Activated CD8-positive, alpha-beta T cell treated with anti-CD3 and anti-CD28 coated beads, Interleukin-2, amount 10 ng/mL, durations not matched to agents 7 days and 5 days (primary cell): Measurements from ENCODE around the gene SH2B3. TPM values are rescaled to one million over a fixed set of nuclear protein-coding genes. Genes with fewer than 3 reads are reported as not detected.
A peak's percentile ranks its signal among the peaks of the same experiment; 100 is the strongest.

Experiments
- ATAC-seq: fragments of 150-1000 bp; cut with Tn5 transposase; one replicate; pipeline ENCODE4 v1.10.0; 2021; ENCODE audit warnings: moderate library complexity
- CTCF ChIA-PET: fragments of 350-600 bp; sonication (Branson Sonifier 250); formaldehyde crosslinking; loops from one replicate; lab custom pipeline; 2021; ENCODE audit warnings: antibody characterized with exemption; lab: Charles Lee
- POLR2A ChIA-PET: fragments of 350-600 bp; sonication (Branson Sonifier 250); formaldehyde crosslinking; loops from one replicate; lab custom pipeline; 2021; ENCODE audit warnings: antibody characterized with exemption; lab: Charles Lee
- DNase-seq: peaks from one replicate; pipeline ENCODE4 v3.0.0-alpha.2; 2020
- H3K27ac Mint-ChIP-seq: one replicate; pipeline ENCODE4 v1.8.0; 2021; ENCODE audit warnings: mild to moderate bottlenecking, mixed read lengths
- H3K27me3 Mint-ChIP-seq: one replicate; pipeline ENCODE4 v1.8.0; 2021; ENCODE audit warnings: low read depth, mixed read lengths
- H3K36me3 Mint-ChIP-seq: one replicate; pipeline ENCODE4 v1.8.0; 2021; ENCODE audit warnings: low read depth, mixed read lengths
- H3K4me1 Mint-ChIP-seq: one replicate; pipeline ENCODE4 v1.8.0; 2021; ENCODE audit warnings: low read depth, mixed read lengths
- H3K4me3 Mint-ChIP-seq: one replicate; pipeline ENCODE4 v1.8.0; 2021; ENCODE audit warnings: mild to moderate bottlenecking, mixed read lengths
- H3K9me3 Mint-ChIP-seq: one replicate; pipeline ENCODE4 v1.8.0; 2022; ENCODE audit warnings: mixed read lengths; ENCODE audit not compliant: insufficient read depth
- total RNA-seq, 2 experiments: library from RNA; stranded (reverse); gene quantifications; one replicate each; pipeline ENCODE4 v1.2.3, GENCODE V29; 2021

The SH2B3 gene
- total RNA-seq, 2 experiments from 2014 or later, result 49.9 to 50.9 TPM

- Mint-ChIP-seq H3K4me1 (peaks cover 98% of the 10 kb centered on the region), H3K4me3 (no peak overlapping the region), H3K9me3 (no peaks in the 10 kb centered on the region), H3K27me3 (no peaks in the 10 kb centered on the region), H3K27ac (peak overlapping the region; percentile 73), H3K36me3 (peaks cover 52% of the 10 kb centered on the region)
- no peak for ATAC-seq
- POLR2A ChIA-PET, result interaction anchor here (0.7 to 1.4 kb wide), 2 partner anchors 11 to 28 kb away, joined by 3 to 5 read pairs; no protein-coding TSS in a partner anchor
- no peak for DNase-seq
- CTCF ChIA-PET, result interaction anchor here (1.2 to 28.2 kb wide), 2 partner anchors 12 to 36 kb away, joined by 5 to 1088 read pairs; partner anchors contain the start of gene SH2B3
Observed at GRCh38 chr12:111440152-111440551, 34.4 kb downstream of the SH2B3 start.

- H3K4me3 Mint-ChIP-seq, result no peak overlapping the region
- ATAC-seq (no peak), DNase-seq (no peak)
- ChIA-PET CTCF (interaction anchor here (0.6 to 28.2 kb wide), 3 partner anchors 11 to 576 kb away, joined by 3 to 1088 read pairs (median 5); partner anchors contain the start of gene SH2B3), POLR2A (interaction anchor here (1.3 to 1.4 kb wide), 2 partner anchors 10 kb away, joined by 4 to 5 read pairs; no protein-coding TSS in a partner anchor)
- H3K9me3 Mint-ChIP-seq, result no peaks in the 10 kb centered on the region
- H3K27me3 Mint-ChIP-seq, result no peaks in the 10 kb centered on the region
- peaks cover 98% of the 10 kb centered on the region for H3K4me1 Mint-ChIP-seq
- no peak overlapping the region for H3K27ac Mint-ChIP-seq
- H3K36me3 Mint-ChIP-seq, result peaks cover 51% of the 10 kb centered on the region
Observed at GRCh38 chr12:111440631-111441030, 34.9 kb downstream of the SH2B3 start.

GRCh38 chr12:111441107-111441928, 35.6 kb downstream of the SH2B3 start:
- POLR2A ChIA-PET, result interaction anchor here (0.6 to 1.3 kb wide), 3 partner anchors 11 to 96 kb away, joined by 3 to 4 read pairs (median 4); no protein-coding TSS in a partner anchor
- peaks cover 98% of the 10 kb centered on the region for H3K4me1 Mint-ChIP-seq
- ATAC-seq (no peak), DNase-seq (no peak)
- H3K27ac Mint-ChIP-seq, result peak overlapping the region; percentile 20
- H3K9me3 Mint-ChIP-seq, result no peaks in the 10 kb centered on the region
- CTCF ChIA-PET, result interaction anchor here (0.6 to 28.2 kb wide), 4 partner anchors 10 to 575 kb away, joined by 3 to 1088 read pairs (median 36); partner anchors contain the start of gene SH2B3
- peaks cover 51% of the 10 kb centered on the region for H3K36me3 Mint-ChIP-seq
- no peaks in the 10 kb centered on the region for H3K27me3 Mint-ChIP-seq
- no peak overlapping the region for H3K4me3 Mint-ChIP-seq

GRCh38 chr12:111442301-111443045, 36.8 kb downstream of the SH2B3 start:
- peaks cover 93% of the 10 kb centered on the region for H3K4me1 Mint-ChIP-seq
- no peaks in the 10 kb centered on the region for H3K27me3 Mint-ChIP-seq
- peaks cover 58% of the 10 kb centered on the region for H3K36me3 Mint-ChIP-seq
- H3K9me3 Mint-ChIP-seq, result no peaks in the 10 kb centered on the region
- no peak for DNase-seq
- ChIA-PET CTCF (interaction anchor here (1.7 to 28.2 kb wide), 4 partner anchors 9 to 38 kb away, joined by 6 to 1088 read pairs (median 36); partner anchors contain the start of gene SH2B3), POLR2A (interaction anchor here (1.3 to 3.7 kb wide), 4 partner anchors 7 to 31 kb away, joined by 4 to 57 read pairs (median 28); no protein-coding TSS in a partner anchor)
- H3K27ac Mint-ChIP-seq, result peak overlapping the region; percentile 93
- no peak overlapping the region for H3K4me3 Mint-ChIP-seq
- ATAC-seq, result no peak

- DNase-seq, result no peak
- H3K4me3 Mint-ChIP-seq, result no peak overlapping the region
- no peak for ATAC-seq
- peak overlapping the region; percentile 93 for H3K27ac Mint-ChIP-seq
- POLR2A ChIA-PET, result interaction anchor here (3.6 to 3.7 kb wide), 2 partner anchors 8 to 13 kb away, joined by 52 to 57 read pairs; no protein-coding TSS in a partner anchor
- no peaks in the 10 kb centered on the region for H3K27me3 Mint-ChIP-seq
- CTCF ChIA-PET, result interaction anchor here (1.7 to 28.2 kb wide), 5 partner anchors 8 to 39 kb away, joined by 6 to 1088 read pairs (median 40); partner anchors contain the start of gene SH2B3
- H3K9me3 Mint-ChIP-seq, result no peaks in the 10 kb centered on the region
- peaks cover 60% of the 10 kb centered on the region for H3K36me3 Mint-ChIP-seq
- peaks cover 92% of the 10 kb centered on the region for H3K4me1 Mint-ChIP-seq
Observed at GRCh38 chr12:111443086-111443485, 37.4 kb downstream of the SH2B3 start.

- CTCF ChIA-PET, result interaction anchor here (1.7 to 28.2 kb wide), 6 partner anchors 8 to 39 kb away, joined by 6 to 1088 read pairs (median 36); partner anchors contain the start of gene SH2B3
- Mint-ChIP-seq H3K36me3 (peaks cover 62% of the 10 kb centered on the region), H3K27me3 (no peaks in the 10 kb centered on the region), H3K4me3 (no peak overlapping the region), H3K27ac (peak overlapping the region; percentile 93), H3K9me3 (no peaks in the 10 kb centered on the region), H3K4me1 (peaks cover 92% of the 10 kb centered on the region)
- POLR2A ChIA-PET, result interaction anchor here (1.7 to 3.7 kb wide), 4 partner anchors 8 to 31 kb away, joined by 4 to 57 read pairs (median 32); no protein-coding TSS in a partner anchor
- no peak for DNase-seq
- no peak for ATAC-seq
Observed at GRCh38 chr12:111443586-111443985, 37.9 kb downstream of the SH2B3 start.

GRCh38 chr12:111444314-111444924, 38.7 kb downstream of the SH2B3 start:
- ChIA-PET POLR2A (interaction anchor here (1.2 to 3.7 kb wide), 9 partner anchors 9 to 44 kb away, joined by 4 to 57 read pairs (median 11); partner anchors contain the start of gene SH2B3), CTCF (interaction anchor here (1.2 to 28.2 kb wide), 7 partner anchors 9 to 368 kb away, joined by 3 to 1088 read pairs (median 8); partner anchors contain the start of gene SH2B3)
- Mint-ChIP-seq H3K4me1 (peaks cover 94% of the 10 kb centered on the region), H3K4me3 (peak overlapping the region; percentile 67), H3K27ac (peak overlapping the region; percentile 93), H3K27me3 (no peaks in the 10 kb centered on the region), H3K36me3 (peaks cover 69% of the 10 kb centered on the region), H3K9me3 (no peaks in the 10 kb centered on the region)
- ATAC-seq (peak; percentile 31), DNase-seq (peak; percentile 73)

GRCh38 chr12:111444925-111445725, 39.4 kb downstream of the SH2B3 start:
- ChIA-PET CTCF (interaction anchor here (1.2 to 28.2 kb wide), 6 partner anchors 10 to 368 kb away, joined by 3 to 1088 read pairs (median 24); partner anchors contain the start of gene SH2B3), POLR2A (interaction anchor here (1.2 to 3.7 kb wide), 9 partner anchors 10 to 44 kb away, joined by 4 to 57 read pairs (median 11); partner anchors contain the start of gene SH2B3)
- peak; percentile 96 for ATAC-seq
- Mint-ChIP-seq H3K27ac (peak overlapping the region; percentile 93), H3K4me1 (peaks cover 94% of the 10 kb centered on the region), H3K36me3 (peaks cover 71% of the 10 kb centered on the region), H3K9me3 (no peaks in the 10 kb centered on the region), H3K27me3 (no peaks in the 10 kb centered on the region), H3K4me3 (peak overlapping the region; percentile 67)
- peak; percentile 92 for DNase-seq

- Mint-ChIP-seq H3K27ac (peak overlapping the region; percentile 93), H3K9me3 (no peaks in the 10 kb centered on the region), H3K36me3 (peaks cover 71% of the 10 kb centered on the region), H3K27me3 (no peaks in the 10 kb centered on the region), H3K4me1 (peaks cover 94% of the 10 kb centered on the region), H3K4me3 (peak overlapping the region; percentile 50)
- ChIA-PET POLR2A (interaction anchor here (1.0 to 3.7 kb wide), 8 partner anchors 11 to 43 kb away, joined by 3 to 57 read pairs (median 8); no protein-coding TSS in a partner anchor), CTCF (interaction anchor here (1.2 to 28.2 kb wide), 5 partner anchors 11 to 42 kb away, joined by 4 to 1088 read pairs (median 8); partner anchors contain the start of gene SH2B3)
- DNase-seq, result peak; percentile 18
- ATAC-seq, result no peak
Observed at GRCh38 chr12:111445726-111446581, 40.2 kb downstream of the SH2B3 start.
